MM.1S (cell line): Measurements from ENCODE around the gene MAP3K13.

Experiments used
- EZH2 ChIP-seq: fragments of 300-600 bp; sonication (generic); optimal IDR thresholded peaks from 2 replicates; pipeline ENCODE3; 2017; ENCODE audit warnings: low read depth, mild to moderate bottlenecking, antibody characterized with exemption, low read length, mixed read lengths
- TF ChIP-seq, protein P1 (sequence below): fragments of 300-600 bp; sonication (generic); IDR thresholded peaks from 2 replicates; pipeline ENCODE4 v1.5.1; 2016; ENCODE audit warnings: antibody characterized with exemption, low read length, mixed read lengths

DNA sequence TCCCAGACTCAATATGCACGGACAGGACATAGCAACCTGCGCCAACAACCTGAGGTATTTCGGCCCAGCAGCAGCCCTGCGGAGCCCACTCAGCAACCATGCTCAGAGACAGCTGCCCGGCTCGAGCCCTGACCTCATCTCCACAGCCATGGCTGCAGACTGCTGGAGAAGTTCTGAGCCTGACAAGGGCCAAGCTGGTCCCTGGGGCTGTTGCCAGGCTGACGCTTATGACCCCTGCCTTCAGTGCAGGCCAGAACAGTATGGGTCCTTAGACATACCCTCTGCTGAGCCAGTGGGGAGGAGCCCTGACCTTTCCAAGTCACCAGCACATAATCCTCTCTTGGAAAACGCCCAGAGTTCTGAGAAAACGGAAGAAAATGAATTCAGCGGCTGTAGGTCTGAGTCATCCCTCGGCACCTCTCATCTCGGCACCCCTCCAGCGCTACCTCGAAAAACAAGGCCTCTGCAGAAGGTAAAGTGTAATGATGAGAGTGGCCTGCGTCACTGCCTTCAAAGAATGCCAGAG is 110.4 kb downstream of the MAP3K13 start:
- no peak for TF ChIP-seq EZH2
- TF ChIP-seq, protein P1, sequence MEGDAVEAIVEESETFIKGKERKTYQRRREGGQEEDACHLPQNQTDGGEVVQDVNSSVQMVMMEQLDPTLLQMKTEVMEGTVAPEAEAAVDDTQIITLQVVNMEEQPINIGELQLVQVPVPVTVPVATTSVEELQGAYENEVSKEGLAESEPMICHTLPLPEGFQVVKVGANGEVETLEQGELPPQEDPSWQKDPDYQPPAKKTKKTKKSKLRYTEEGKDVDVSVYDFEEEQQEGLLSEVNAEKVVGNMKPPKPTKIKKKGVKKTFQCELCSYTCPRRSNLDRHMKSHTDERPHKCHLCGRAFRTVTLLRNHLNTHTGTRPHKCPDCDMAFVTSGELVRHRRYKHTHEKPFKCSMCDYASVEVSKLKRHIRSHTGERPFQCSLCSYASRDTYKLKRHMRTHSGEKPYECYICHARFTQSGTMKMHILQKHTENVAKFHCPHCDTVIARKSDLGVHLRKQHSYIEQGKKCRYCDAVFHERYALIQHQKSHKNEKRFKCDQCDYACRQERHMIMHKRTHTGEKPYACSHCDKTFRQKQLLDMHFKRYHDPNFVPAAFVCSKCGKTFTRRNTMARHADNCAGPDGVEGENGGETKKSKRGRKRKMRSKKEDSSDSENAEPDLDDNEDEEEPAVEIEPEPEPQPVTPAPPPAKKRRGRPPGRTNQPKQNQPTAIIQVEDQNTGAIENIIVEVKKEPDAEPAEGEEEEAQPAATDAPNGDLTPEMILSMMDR = no peak
